ENCODE measurements around the gene IFNA4.

IFNA4 gene

DNA sequence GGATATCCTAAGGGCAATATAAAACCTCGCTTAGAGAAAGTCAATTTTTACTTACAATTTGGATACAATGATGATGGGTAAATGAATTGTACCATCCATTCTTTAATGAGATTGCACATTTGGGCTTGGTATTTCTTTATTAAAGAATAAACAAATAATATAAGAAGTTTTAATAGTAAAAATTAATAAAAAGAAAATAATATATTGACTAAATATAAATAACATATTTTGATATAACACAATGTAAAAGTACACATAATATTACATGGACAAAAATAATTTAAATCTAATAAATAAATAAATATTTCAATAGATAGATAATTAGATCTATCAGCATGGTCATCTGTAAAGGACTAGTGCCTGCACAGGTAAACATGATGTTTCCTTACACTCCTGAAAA, 21.9 kb downstream of the IFNA4 start:
- no peak for DNase-seq (ENCODE audit: low spot score)

DNA sequence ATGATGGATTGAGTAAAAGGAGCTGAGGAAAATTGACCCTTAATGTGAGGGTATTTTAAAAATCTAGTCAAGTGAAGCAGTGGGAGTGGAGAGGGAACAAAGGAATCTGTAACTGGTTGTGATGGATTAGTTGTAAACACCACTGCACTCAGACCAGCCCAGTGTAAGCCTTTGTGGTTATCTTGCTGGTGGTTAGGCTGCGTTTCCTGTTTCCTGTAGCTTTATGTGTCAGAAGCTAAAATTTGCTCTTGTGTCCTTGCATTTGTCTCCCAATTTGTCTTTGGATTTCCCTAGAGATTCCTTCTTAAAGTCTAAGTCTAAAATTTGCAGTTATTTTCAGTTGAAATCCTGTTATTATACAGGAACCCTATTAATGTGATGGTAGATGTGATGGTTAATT, 27.2 kb downstream of the IFNA4 start:
- no peak for DNase-seq (ENCODE audit: low spot score)

DNA sequence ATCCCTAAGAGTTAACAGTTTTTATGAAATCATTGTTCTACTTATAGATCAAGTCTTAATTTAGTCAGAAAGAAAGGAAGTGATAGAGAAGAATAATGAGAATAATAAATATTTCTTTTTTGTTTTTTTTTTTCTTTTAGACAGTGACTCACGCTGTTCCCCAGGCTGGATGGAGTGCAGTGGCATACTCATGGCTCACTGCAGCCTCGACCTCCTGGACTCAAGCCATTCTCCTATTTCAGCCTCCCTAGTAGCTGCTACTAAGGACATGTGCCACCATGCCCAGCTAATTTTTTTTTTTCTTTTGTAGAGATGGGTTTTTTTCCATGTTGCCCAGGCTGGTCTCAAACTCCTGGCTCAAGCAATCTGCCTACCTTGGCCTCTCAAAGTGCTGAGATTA, 31.9 kb downstream of the IFNA4 start:
- no peak for DNase-seq (ENCODE audit: low spot score)

DNA sequence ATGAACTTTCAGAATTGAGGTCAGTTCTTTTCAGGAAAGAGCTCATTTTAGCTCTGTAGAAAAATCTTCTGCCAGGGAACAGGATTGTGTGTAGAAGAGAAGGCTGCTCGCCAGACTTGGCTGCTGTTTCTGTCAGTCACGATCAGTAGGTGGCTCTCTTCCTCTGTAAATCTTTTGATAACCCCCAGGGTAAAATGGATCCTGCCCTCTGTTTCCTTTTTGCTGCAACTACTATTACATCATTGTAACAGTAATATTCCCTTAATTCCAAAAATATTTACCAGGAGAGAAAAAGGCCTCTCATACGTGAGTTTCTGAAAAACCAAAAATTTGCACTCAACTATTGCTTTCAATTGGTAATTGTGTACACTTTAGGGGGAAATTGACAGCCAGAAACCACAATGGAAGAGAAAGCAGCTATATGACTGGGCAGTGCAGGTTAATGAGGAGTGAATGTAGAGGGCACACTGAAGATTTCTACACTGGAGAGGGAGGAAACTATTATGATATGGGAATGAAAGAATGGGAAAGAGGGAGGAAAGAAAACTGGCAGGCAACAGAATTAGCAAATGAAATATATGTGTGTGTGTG, 33.3 kb downstream of the IFNA4 start:
- DNase-seq (ENCODE audit: low spot score): no peak

DNA sequence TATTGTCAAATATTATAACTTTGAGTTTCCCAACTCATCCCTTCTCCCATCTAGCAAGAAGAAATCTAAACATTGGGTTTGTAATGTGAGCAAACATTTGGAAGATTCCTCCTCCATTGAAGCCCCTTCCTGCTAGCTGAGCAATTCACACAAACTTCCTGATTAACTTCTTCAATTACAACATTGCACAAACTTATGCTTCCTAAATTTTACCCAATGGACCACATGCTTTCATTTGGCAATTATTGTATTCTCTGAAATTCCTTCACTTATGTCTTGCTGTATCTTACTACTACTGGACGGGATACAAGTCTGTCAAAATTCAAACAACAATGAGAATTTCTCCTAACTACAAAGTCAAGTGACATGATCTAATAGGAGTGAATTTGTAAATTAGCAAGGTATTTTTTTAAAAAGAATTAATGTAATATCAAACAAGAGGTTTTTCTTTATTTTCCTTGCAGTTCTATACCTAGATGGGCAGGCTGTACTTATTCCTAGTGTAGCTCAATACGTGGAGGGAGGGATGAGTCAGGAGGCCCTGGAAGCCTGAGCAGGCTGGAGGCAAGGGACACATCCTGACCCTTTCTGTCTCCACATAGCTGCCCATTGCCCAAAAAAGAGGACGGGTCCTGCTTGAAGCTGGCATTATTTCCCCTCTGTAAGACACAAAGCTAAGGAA, 33.9 kb downstream of the IFNA4 start:
- DNase-seq (ENCODE audit: low spot score): no peak

DNA sequence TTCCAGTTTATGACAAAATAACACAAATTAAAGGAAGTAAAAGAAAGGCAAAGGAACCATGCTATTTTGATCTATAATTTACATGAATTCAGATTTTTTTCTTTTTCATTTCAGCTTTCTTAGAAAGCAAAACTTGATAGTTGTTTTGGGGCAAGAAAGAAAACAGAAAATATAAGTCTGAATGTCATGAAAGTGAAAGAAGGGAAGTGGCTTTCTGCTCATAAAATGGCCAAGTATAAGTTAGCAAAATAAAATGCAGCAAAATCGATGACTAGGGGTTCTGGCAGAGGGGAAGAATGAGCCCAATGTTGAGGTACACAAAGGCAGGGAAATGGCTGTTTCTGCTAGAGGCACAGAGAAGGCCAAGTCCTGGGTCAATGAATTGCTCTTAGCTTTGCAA, 42.8 kb downstream of the IFNA4 start:
- no peak for DNase-seq (ENCODE audit: low spot score)

DNA sequence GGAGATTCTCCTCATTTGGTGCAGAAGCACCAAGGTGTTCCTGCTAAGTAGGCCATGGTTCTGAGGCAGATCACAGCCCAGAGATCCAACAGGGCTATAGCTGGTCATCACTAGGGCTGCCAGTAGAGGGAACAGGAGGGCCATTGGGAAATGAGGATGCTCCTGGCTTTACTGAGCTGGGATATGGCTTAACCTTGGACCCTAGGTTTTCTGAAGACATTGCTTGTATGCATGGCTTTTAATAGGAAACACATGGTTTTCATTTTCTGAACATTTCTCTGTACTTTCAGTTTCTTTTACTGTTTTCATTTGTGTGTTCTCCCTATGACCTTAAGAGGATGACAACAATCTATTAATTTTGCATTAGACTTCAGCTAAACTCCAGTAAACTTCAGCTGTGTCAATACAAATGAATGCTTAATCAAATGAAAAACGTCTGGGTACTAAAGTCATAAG, 45.9 kb downstream of the IFNA4 start, which contains the start of gene IFNW1:
Gene IFNW1, minus strand, starts transcription at position 406 of the 456 bp plus-strand sequence. Its CDS starts 262 bp downstream, at position 144.
- DNase-seq (ENCODE audit: low spot score): no peak

DNA sequence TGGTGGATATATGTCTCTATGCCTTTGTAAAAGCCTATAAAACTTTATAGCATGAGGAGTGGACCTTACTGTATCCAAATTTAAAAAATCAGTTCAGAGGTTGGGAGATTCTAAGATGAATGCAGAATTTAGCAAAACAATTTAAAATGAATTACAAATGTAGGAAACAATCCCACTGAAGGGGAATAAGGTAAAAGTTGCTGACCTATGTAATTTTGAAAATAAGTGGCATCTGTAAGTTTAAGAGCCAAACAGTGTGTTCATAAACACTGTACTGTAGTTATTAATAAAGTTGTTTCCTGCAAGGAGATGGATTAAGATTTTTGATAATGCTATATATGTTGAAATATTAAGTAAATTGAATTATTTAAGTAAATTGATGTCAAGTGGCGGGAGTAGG, 50.4 kb downstream of the IFNA4 start:
- DNase-seq (ENCODE audit: low spot score): no peak

Data from HuH-7.5 (cell line).